Fibroblast of skin of right biceps (primary cell): ENCODE data around the gene RPS2.

ENCODE experiments used
- DNase-seq: peaks from one replicate; pipeline ENCODE4 v3.0.0-alpha.2; 2013

The RPS2 gene

DNA sequence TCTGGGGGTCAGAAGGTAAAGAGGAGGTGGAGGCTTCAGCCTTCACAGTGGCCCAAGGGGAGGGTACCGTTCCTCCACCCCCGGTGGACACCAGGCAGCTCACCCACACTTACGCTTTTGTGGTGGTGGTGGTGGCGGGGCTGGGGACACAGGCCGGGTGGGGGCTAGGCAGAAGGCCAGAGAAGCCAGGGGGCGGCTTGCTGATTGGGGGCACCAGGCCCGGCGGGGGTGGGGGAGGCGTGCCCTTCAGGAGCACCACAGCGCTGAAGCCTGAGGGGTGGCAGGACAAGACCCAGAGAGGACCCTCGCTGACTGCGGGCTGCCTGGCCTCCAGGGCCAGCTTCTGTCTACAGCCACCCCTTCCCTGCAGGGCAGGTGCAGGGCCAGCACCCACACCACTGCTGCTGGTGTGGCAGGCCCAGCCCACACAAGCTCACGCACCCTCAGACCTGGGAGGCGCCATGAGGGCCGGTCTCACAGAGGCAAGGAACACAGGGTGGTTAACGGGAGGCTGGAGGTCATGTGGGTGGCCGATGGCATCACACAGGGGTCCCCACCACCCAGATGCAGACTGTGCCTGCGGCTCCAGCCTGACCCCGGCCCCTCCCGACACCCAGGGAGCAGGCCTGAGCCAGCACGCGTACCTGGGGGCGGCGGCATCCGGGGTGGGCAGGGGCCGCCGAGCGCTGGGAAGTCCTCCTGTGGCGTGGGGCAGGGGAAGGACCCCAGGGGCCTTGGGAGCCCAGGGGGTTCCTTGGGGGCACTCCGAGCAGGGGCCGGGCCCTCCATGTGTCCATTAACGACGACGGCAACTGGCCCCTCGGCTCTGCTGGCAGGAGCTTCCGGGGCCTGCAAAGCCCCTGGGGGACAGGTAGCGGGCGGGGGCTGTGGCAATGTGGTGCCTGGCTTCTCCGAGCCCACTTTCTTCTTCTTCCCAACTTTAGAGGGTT is 34.5 kb upstream of the RPS2 start:
- no peak for DNase-seq

DNA sequence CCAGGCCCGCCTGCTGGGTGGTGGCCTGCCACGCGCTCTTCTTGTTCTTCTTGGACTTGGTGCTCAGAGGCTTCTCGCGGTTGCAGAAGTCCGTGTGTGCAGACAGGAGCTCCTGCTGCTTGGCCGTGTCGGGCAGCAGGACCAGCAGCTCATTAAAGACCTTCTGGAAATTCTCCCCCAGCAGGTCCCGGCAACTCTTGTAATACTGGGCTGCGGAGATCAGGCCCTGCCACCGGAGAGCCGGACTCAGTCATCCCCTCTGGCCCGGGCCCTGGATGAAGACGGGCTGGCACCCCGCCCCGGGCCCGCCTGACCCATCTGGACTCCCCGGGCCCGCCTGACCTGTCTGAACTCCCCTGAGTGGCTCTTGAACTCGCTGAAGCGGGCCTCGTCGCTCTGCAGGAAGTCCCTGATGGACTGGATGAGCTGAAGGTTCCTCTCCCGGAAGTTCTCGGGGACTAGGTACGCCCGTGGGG is 33.8 kb upstream of the RPS2 start:
- no peak for DNase-seq

GRCh38 chr16:1997494-1998359 is 33.1 kb upstream of the RPS2 start:
- no peak for DNase-seq

DNA sequence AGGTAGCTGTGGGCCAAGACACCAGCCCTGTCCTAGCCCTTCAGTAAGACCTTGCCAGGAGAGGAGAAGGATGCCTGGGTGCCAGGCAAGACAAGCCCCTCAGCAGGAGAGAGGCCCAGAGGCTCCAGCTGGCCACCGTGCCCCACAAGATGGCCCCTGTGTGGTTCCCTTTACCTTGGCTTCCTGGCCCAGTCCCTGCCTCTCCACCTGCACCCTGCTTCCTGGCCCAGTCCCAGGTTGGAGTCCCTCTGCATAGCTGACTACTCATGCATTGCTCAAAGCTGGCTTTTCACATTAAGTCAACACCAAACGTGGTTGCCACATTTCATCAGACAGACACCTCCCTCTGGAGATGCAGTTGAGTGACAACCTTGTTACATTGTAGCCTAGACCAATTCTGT is 29.1 kb upstream of the RPS2 start:
- DNase-seq = peak; percentile 26

- no peak for DNase-seq
These were observed 28.2 kb upstream of the RPS2 start for GRCh38 chr16:1992704-1993317.

GRCh38 chr16:1991948-1992703 is 27.5 kb upstream of the RPS2 start:
- peak; percentile 92 for DNase-seq

GRCh38 chr16:1991588-1991947 is 26.9 kb upstream of the RPS2 start:
- DNase-seq = no peak

GRCh38 chr16:1991135-1991551 is 26.5 kb upstream of the RPS2 start:
- DNase-seq = no peak

- no peak for DNase-seq
These were observed 25.9 kb upstream of the RPS2 start for GRCh38 chr16:1990351-1991134.

GRCh38 chr16:1990101-1990350 is 25.4 kb upstream of the RPS2 start:
- DNase-seq = no peak

DNA sequence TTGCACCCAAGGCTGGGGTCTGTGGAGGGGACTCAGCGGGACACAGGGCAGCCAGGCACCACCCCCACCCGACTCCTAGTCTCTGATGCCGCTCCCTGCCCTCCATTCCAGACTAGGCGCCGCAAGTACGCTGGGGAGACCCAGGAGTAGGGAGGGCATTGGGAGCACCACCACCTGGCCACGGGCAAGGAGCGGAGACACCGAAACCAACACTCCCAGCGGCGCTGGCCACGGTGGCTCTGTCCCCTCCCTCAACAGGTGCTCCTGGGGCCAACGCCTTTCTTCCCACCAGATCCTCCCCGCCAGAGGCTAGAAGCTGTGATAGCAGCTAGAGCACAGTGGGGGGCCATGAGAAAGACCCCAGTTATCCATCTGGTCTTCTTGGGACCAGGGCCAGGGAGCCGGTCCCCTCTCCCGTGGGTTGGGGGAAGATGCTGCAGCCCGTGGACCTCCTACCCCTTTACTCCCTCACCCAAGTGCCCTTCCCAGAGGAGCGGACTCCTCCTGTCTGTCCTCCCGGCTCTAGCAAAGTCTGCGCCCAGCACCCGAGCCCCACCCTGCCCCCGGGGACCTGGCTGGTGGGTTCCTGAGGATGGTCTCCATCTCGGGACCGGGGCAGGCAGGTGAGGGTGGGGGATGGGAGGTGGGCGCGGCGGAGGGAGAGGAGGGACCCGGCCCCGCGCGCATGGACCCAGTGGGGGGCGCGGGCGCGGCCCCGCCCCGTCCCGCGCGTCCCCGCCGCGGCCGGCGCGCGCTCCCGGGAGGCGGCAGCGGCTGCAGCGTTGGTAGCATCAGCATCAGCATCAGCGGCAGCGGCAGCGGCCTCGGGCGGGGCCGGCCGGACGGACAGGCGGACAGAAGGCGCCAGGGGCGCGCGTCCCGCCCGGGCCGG is 24.8 kb upstream of the RPS2 start, which contains the start of gene SYNGR3:
Gene SYNGR3 (plus strand): TSS at position 762 of the 892 bp plus-strand sequence. CDS start 133 bp downstream, outside the sequence.
- no peak for DNase-seq

- no peak for DNase-seq
These were observed 22.6 kb upstream of the RPS2 start for GRCh38 chr16:1987198-1987597.

DNA sequence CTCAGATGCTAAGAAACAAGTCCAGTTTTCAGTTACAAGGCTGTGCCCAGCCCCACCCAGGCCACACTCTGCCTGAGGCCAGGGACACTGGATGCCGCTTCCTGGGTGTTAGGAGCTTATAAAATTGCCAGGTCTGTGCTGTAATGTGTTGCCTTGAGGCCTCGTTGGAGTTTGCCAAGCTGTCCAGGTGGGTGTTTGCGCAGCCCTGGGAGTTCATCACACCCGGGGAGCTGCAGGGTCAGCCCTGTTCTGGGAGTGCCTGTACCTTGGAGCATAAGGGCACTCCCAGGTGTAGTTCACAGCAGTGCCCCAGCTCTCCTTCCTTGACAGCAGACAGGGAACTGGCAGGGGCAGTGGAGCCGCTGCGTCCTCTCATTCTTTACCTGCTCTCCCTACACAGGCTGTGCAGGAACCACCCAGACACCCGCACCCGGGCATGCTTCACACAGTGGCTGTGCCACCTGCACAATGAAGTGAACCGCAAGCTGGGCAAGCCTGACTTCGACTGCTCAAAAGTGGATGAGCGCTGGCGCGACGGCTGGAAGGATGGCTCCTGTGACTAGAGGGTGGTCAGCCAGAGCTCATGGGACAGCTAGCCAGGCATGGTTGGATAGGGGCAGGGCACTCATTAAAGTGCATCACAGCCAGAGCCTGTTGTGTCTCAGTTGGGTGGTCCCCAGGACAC is 21.0 kb upstream of the RPS2 start:
- DNase-seq = no peak

- no peak for DNase-seq
These were observed 20.0 kb upstream of the RPS2 start for GRCh38 chr16:1984347-1985225.

DNA sequence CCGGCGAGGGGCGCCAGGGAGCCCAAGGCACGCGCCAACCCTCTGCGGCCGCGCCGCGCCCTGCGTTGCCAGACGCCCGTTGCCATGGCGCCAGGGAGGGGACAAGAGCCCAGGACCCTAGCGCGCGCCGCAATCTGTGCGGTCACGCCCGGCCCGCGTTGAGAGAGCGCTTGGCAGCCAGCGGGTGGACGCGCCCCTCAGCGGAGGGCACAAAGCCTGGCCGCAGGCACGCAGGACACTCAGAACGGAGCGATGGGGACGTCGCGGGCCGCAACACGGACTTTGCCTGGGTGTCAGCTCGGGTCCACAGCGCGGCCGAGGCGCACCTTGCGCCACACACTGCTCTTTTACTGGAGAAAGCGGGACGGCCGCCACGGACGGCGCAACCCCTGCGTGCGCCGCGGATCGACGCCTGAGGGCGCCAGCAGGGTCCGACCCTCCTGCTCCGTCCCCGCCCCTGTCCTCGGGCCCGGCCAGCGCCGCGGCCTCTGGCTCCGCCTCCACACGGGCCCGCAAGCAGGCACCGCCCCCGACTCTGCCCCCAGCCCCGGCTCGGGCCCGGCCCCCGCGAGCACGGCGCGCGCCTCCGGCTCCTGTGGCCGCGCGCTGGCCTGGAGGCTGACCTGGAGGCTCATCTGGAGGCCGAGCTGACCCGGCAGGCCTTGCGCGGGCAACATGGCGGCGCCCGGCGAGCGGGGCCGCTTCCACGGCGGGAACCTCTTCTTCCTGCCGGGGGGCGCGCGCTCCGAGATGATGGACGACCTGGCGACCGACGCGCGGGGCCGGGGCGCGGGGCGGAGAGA is 19.1 kb upstream of the RPS2 start, which contains the start of gene GFER:
Gene GFER (plus strand): TSS at position 650 of the 803 bp plus-strand sequence. CDS start 26 bp downstream, at position 676.
- peak; percentile 92 for DNase-seq

GRCh38 chr16:1982991-1983543 is 18.4 kb upstream of the RPS2 start:
- DNase-seq = no peak

DNA sequence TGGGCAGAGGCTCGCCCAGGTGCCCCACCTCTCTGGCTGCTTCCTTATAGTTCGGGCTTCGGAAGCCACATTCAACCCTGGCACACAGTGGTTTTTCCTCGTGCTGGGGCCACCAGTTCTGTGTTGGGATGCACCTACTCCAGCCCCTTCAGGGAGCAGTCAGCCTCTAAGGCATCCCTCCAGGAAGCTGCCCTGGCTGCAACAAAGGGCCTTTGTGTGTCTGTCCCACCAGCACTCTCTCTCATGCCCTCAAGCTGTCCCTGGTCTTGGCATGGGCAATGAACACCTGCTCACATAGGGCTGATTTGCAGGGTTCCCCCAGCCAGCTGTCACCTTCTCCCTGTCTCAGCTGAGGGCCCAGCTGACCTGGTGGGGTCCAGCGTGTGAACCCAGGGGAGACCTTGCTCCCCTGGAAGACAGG is 17.4 kb upstream of the RPS2 start:
- DNase-seq = no peak

DNA sequence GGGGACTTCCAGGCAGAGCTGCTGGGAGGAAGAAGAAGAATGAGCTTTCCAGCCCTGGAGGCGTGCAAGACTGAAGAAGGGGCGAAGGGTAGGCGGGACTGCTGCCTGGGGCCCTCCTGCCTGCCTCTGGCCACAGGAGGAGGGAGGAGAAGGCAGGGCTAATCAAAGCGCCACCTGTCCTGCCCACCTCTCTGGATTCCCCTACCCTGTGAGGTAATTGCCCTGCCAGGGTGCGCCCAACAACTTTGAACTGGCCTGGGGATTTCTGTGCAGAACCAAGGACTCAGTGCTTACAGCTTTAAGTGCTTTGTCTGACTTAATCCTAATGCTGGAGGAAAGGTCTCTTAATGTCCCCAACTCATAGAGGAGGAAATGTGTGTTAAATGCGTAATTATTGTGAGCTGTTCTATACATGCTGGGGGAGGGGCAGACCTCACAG is 16.8 kb upstream of the RPS2 start, which contains the start of gene NOXO1:
Gene NOXO1 (minus strand): TSS at position 72 of the 439 bp plus-strand sequence. CDS start 290 bp downstream, outside the sequence.
- DNase-seq = no peak
